ENCODE measurements around the gene KRT80.
A peak's percentile ranks its signal among the peaks of the same experiment; 100 is the strongest.

DNA sequence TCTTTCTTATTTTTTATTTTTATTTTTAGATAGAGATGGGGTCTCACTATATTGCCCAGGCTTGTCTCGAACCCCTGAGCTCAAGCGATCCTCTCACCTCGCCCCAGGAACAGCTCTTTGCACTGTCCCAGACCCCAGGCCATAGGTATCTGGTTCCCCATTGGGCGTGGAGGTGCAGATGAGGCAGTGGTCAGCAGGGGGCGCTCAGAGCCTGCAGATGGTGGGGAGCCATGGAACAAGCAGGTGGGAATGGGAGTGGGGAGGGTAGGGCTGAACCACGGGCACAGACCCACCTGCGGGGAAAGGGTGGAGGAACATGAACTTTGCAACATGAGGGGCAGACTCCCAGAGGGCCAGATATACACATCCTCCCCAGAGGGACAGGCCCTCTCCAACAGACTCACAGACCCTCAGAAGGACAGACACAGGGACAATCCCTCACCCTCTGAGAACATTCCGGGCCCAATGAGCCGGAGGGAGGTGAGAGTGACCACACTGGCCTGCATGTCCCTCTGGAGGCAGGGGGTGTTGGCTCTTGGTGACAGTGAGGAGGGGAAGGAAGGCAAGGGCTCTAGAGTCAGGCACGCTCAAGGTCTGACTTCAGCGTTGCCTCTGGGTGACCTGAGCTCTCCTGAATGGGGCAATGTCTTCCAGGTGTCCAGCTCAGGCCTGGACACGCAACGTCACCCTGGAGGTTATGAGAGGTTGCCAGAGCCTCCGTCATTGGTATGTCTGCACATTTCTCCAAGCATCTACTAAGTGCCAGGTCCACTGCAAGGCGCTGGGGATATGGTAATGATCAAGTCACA, 34.9 kb downstream of the KRT80 start:
- TF ChIP-seq TCF7L2 (IDR thresholded peaks at IDR 0.05; ENCODE audit: borderline replicate concordance, extremely low read depth, insufficient read depth, insufficient read length), result no peak
- no peak for TF ChIP-seq RAD21 (IDR thresholded peaks at IDR 0.05; ENCODE audit: low read depth)
- TF ChIP-seq, protein P1, sequence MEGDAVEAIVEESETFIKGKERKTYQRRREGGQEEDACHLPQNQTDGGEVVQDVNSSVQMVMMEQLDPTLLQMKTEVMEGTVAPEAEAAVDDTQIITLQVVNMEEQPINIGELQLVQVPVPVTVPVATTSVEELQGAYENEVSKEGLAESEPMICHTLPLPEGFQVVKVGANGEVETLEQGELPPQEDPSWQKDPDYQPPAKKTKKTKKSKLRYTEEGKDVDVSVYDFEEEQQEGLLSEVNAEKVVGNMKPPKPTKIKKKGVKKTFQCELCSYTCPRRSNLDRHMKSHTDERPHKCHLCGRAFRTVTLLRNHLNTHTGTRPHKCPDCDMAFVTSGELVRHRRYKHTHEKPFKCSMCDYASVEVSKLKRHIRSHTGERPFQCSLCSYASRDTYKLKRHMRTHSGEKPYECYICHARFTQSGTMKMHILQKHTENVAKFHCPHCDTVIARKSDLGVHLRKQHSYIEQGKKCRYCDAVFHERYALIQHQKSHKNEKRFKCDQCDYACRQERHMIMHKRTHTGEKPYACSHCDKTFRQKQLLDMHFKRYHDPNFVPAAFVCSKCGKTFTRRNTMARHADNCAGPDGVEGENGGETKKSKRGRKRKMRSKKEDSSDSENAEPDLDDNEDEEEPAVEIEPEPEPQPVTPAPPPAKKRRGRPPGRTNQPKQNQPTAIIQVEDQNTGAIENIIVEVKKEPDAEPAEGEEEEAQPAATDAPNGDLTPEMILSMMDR (IDR thresholded peaks at IDR 0.05 in 2 of 3, conservative IDR thresholded peaks at IDR 0.05 in 1 of 3; ENCODE audit: borderline replicate concordance in 1 of 3, insufficient read depth in 1 of 3, low read depth in 2 of 3, low read length in 2 of 3), result peak in 2 of 3 experiments; percentile 95 to 98; a peak in 4 of 6 replicates
- no peak for TF ChIP-seq SIN3A (IDR thresholded peaks at IDR 0.05; ENCODE audit: low read depth)
- TF ChIP-seq EZH2 (IDR thresholded peaks at IDR 0.05), result no peak
- no peak for TF ChIP-seq EGR1 (IDR thresholded peaks at IDR 0.05; ENCODE audit: low read depth)
- no peak for TF ChIP-seq POLR2AphosphoS5 (IDR thresholded peaks at IDR 0.05; ENCODE audit: low read depth, low read length)
